Subcutaneous adipose tissue (tissue), 4 donors: ENCODE data around the gene CATSPER4. TPM values are rescaled to one million over a fixed set of nuclear protein-coding genes. Genes with fewer than 3 reads are reported as not detected.

Experiments used
- CTCF ChIP-seq: fragments of 450-650 bp; IDR thresholded peaks from one replicate; pipeline ENCODE4 v1.5.1; 2016; ENCODE audit warnings: low read depth, mild to moderate bottlenecking, control low read depth, antibody characterized with exemption, moderate library complexity
- total RNA-seq, 4 donors: library from RNA; depleted of rRNA; stranded (reverse); fragments of >200 nt; gene quantifications; one replicate each; pipeline ENCODE4 v1.1.0, GENCODE V29; 2016

Gene CATSPER4
- total RNA-seq, 4 donors from 2014 or later: not detected

- TF ChIP-seq CTCF: no peak
Observed at GRCh38 chr1:26220199-26220912, 30.0 kb downstream of the CATSPER4 start.

- TF ChIP-seq CTCF: no peak
Observed at GRCh38 chr1:26221094-26221493, 30.7 kb downstream of the CATSPER4 start.

GRCh38 chr1:26224606-26225005 lies 34.2 kb downstream of the CATSPER4 start:
- no peak for TF ChIP-seq CTCF

- no peak for TF ChIP-seq CTCF
Observed at GRCh38 chr1:26225033-26225831, 34.8 kb downstream of the CATSPER4 start.

- no peak for TF ChIP-seq CTCF
Observed at GRCh38 chr1:26233903-26234643, 43.7 kb downstream of the CATSPER4 start, which contains the start of gene CEP85. CEP85 (plus strand) TSS chr1:26234200; CDS start chr1:26239784, 5,584 bp downstream.

- no peak for TF ChIP-seq CTCF
Observed at GRCh38 chr1:26234644-26235370, 44.4 kb downstream of the CATSPER4 start.
